HG03571 (cell line): ENCODE data around the gene SNX19.

Source experiments
- ATAC-seq: cut with Tn5 transposase; IDR thresholded peaks from one replicate; pipeline ENCODE4 v1.9.1; 2021; ENCODE audit not compliant: unreplicated experiment

Gene SNX19

GRCh38 chr11:130848361-130849214 is 67.7 kb downstream of the SNX19 start:
- ATAC-seq, result no peak

- ATAC-seq, result no peak
These were observed 68.8 kb downstream of the SNX19 start for GRCh38 chr11:130847517-130847916.

GRCh38 chr11:130846606-130847005 is 69.7 kb downstream of the SNX19 start:
- no peak for ATAC-seq

GRCh38 chr11:130842001-130842400 is 74.3 kb downstream of the SNX19 start:
- ATAC-seq, result no peak

- ATAC-seq, result no peak
These were observed 75.6 kb downstream of the SNX19 start for GRCh38 chr11:130840679-130841078.

- no peak for ATAC-seq
These were observed 76.2 kb downstream of the SNX19 start for GRCh38 chr11:130839981-130840666.

GRCh38 chr11:130837194-130837593 is 79.1 kb downstream of the SNX19 start:
- no peak for ATAC-seq

- ATAC-seq, result no peak
These were observed 81.4 kb downstream of the SNX19 start for GRCh38 chr11:130834886-130835285.

GRCh38 chr11:130832566-130833425 is 83.5 kb downstream of the SNX19 start:
- no peak for ATAC-seq

GRCh38 chr11:130831976-130832375 is 84.3 kb downstream of the SNX19 start:
- no peak for ATAC-seq

GRCh38 chr11:130831506-130831905 is 84.8 kb downstream of the SNX19 start:
- no peak for ATAC-seq

- no peak for ATAC-seq
These were observed 85.7 kb downstream of the SNX19 start for GRCh38 chr11:130830566-130830965.

- no peak for ATAC-seq
These were observed 86.3 kb downstream of the SNX19 start for GRCh38 chr11:130829920-130830511.

- no peak for ATAC-seq
These were observed 87.5 kb downstream of the SNX19 start for GRCh38 chr11:130828741-130829140.

GRCh38 chr11:130827451-130828377 is 88.6 kb downstream of the SNX19 start:
- ATAC-seq, result no peak

GRCh38 chr11:130826572-130826971 is 89.7 kb downstream of the SNX19 start:
- ATAC-seq, result no peak

- no peak for ATAC-seq
These were observed 90.3 kb downstream of the SNX19 start for GRCh38 chr11:130825983-130826382.

- ATAC-seq, result no peak
These were observed 90.7 kb downstream of the SNX19 start for GRCh38 chr11:130825561-130825960.
